ENCODE data around the gene PPP1R9A. TPM values are rescaled to one million over a fixed set of nuclear protein-coding genes. Genes with fewer than 3 reads are reported as not detected.

PPP1R9A gene
- total RNA-seq, 1 donor: 0.45 TPM

GRCh38 chr7:94908323-94909178 is 1.2 kb downstream of the PPP1R9A start:
- no peak for TF ChIP-seq CTCF (IDR thresholded peaks at IDR 0.05; ENCODE audit: insufficient read depth, low read length)
- DNase-seq (ENCODE audit: low read depth): peak; percentile 2
- H3K4me3 ChIP-seq (ENCODE audit: low read depth, low read length): peak overlapping the region; percentile 50

GRCh38 chr7:94909179-94909466 is 1.7 kb downstream of the PPP1R9A start:
- no peak overlapping the region for H3K4me3 ChIP-seq (ENCODE audit: low read depth, low read length)
- DNase-seq (ENCODE audit: low read depth): no peak
- TF ChIP-seq CTCF (IDR thresholded peaks at IDR 0.05; ENCODE audit: insufficient read depth, low read length): no peak

GRCh38 chr7:94912085-94912484 is 4.7 kb downstream of the PPP1R9A start:
- no peak for DNase-seq (ENCODE audit: low read depth)
- no peak overlapping the region for H3K4me3 ChIP-seq (ENCODE audit: low read depth, low read length)
- TF ChIP-seq CTCF (IDR thresholded peaks at IDR 0.05; ENCODE audit: insufficient read depth, low read length): no peak

GRCh38 chr7:94913391-94913790 is 6.0 kb downstream of the PPP1R9A start:
- TF ChIP-seq CTCF (IDR thresholded peaks at IDR 0.05; ENCODE audit: insufficient read depth, low read length): no peak
- DNase-seq (ENCODE audit: low read depth): no peak
- H3K4me3 ChIP-seq (ENCODE audit: low read depth, low read length): no peak overlapping the region

GRCh38 chr7:94921911-94922310 is 14.5 kb downstream of the PPP1R9A start:
- DNase-seq (ENCODE audit: low read depth): no peak
- no peak for TF ChIP-seq CTCF (IDR thresholded peaks at IDR 0.05; ENCODE audit: insufficient read depth, low read length)
- H3K4me3 ChIP-seq (ENCODE audit: low read depth, low read length): no peak overlapping the region

GRCh38 chr7:94922457-94922856 is 15.1 kb downstream of the PPP1R9A start:
- no peak for DNase-seq (ENCODE audit: low read depth)
- TF ChIP-seq CTCF (IDR thresholded peaks at IDR 0.05; ENCODE audit: insufficient read depth, low read length): no peak
- H3K4me3 ChIP-seq (ENCODE audit: low read depth, low read length): no peak overlapping the region

- TF ChIP-seq CTCF (IDR thresholded peaks at IDR 0.05; ENCODE audit: insufficient read depth, low read length): no peak
- no peak overlapping the region for H3K4me3 ChIP-seq (ENCODE audit: low read depth, low read length)
- no peak for DNase-seq (ENCODE audit: low read depth)
These were observed 16.0 kb downstream of the PPP1R9A start for GRCh38 chr7:94923412-94923811.

Data from fibroblast of the aortic adventitia (primary cell).